ENCODE results near the gene SELPLG. TPM values are rescaled to one million over a fixed set of nuclear protein-coding genes. Genes with fewer than 3 reads are reported as not detected.

SELPLG gene
- total and polyA plus RNA-seq, 2 donors (not counting 1 experiment from before 2014, with no cell fraction given), result 6.1 to 8.0 TPM

- Histone ChIP-seq H3K27ac (ENCODE audit: low read length in 2 of 2) (peak overlapping the region; percentile 16 to 37), H3K4me3 (ENCODE audit: control extremely low read depth in 1 of 5, extremely low read depth in 1 of 5, insufficient read depth in 1 of 5, low read depth in 2 of 5, low read length in 4 of 5) (no peak overlapping the region), H3K9me3 (ENCODE audit: control extremely low read depth in 1 of 3, control insufficient read depth in 2 of 3, insufficient read depth in 1 of 3, low read length in 2 of 3) (no peaks in the 10 kb centered on the region), H3K79me2 (ENCODE audit: control insufficient read depth, insufficient read depth, low read length) (peaks cover 47% of the 10 kb centered on the region), H3K36me3 (replicated peaks in 1 of 2; ENCODE audit: control extremely low read depth in 1 of 2, control insufficient read depth in 1 of 2, extremely low read depth in 1 of 2, insufficient read depth in 2 of 2, low read length in 1 of 2) (peaks cover 0 to 2% of the 10 kb centered on the region in 2 experiments), H3K9ac (ENCODE audit: low read length) (no peak overlapping the region), H3K4me2 (replicated peaks; ENCODE audit: low read depth, low read length, poor library complexity, severe bottlenecking) (peak overlapping the region; percentile 45), H3K4me1 (ENCODE audit: control insufficient read depth in 2 of 2, insufficient read depth in 2 of 2, low read length in 2 of 2) (peaks cover 52 to 53% of the 10 kb centered on the region in 2 donors), H4K20me1 (ENCODE audit: control insufficient read depth, insufficient read depth, low read length, poor library complexity, severe bottlenecking) (no peaks in the 10 kb centered on the region), H3K27me3 (replicated peaks in 1 of 4; ENCODE audit: control extremely low read depth in 1 of 4, control insufficient read depth in 3 of 4, insufficient read depth in 4 of 4, low read length in 3 of 4) (no peaks in the 10 kb centered on the region), H2AFZ (ENCODE audit: insufficient read depth, low read depth, low read length, poor library complexity, severe bottlenecking) (no peak overlapping the region)
- intact Hi-C loops (cut with micrococcal nuclease), result no loop called here
- Mint-ChIP-seq H3K27ac (peak overlapping the region; percentile 34), H3K27me3 (no peaks in the 10 kb centered on the region), H3K9me3 (ENCODE audit: insufficient read depth) (no peaks in the 10 kb centered on the region), H3K4me3 (no peak overlapping the region), H3K4me1 (peaks cover 50% of the 10 kb centered on the region)
- WGBS (ENCODE audit: insufficient coverage), result 40% methylated on average over 2 of the region's 2 CpGs
- ChIA-PET CTCF (interaction anchor here (0.6 to 11.7 kb wide), 12 partner anchors 15 to 861 kb away, joined by 3 to 312 read pairs (median 14); partner anchors contain the start of genes ALKBH2, CORO1C, ISCU and SART3), POLR2A (interaction anchor here (0.7 kb wide), 1 partner anchor 22 kb away, joined by 4 read pairs; no protein-coding TSS in a partner anchor)
- DNase-seq (peak; percentile 42), ATAC-seq (ENCODE audit: low read depth) (no peak)
- TF ChIP-seq CTCF (IDR thresholded peaks at IDR 0.05), result no peak
- TF ChIP-seq EZH2 (IDR thresholded peaks at IDR 0.05; ENCODE audit: borderline replicate concordance, insufficient read depth, low read depth, low read length, poor library complexity, severe bottlenecking), result no peak
These were observed 33.7 kb upstream of the SELPLG start for GRCh38 chr12:108667349-108667748.

- Mint-ChIP-seq H3K4me3 (no peak overlapping the region), H3K4me1 (peaks cover 56% of the 10 kb centered on the region), H3K27me3 (no peaks in the 10 kb centered on the region), H3K9me3 (ENCODE audit: insufficient read depth) (no peaks in the 10 kb centered on the region), H3K27ac (peak overlapping the region; percentile 53)
- Histone ChIP-seq H3K9me3 (ENCODE audit: control extremely low read depth in 1 of 3, control insufficient read depth in 2 of 3, insufficient read depth in 1 of 3, low read length in 2 of 3) (no peaks in the 10 kb centered on the region), H3K36me3 (replicated peaks in 1 of 2; ENCODE audit: control extremely low read depth in 1 of 2, control insufficient read depth in 1 of 2, extremely low read depth in 1 of 2, insufficient read depth in 2 of 2, low read length in 1 of 2) (peaks cover 0 to 4% of the 10 kb centered on the region in 2 experiments), H3K27ac (ENCODE audit: low read length in 2 of 2) (no peak overlapping the region), H3K4me3 (ENCODE audit: control extremely low read depth in 1 of 5, extremely low read depth in 1 of 5, insufficient read depth in 1 of 5, low read depth in 2 of 5, low read length in 4 of 5) (no peak overlapping the region), H3K4me2 (replicated peaks; ENCODE audit: low read depth, low read length, poor library complexity, severe bottlenecking) (no peak overlapping the region), H3K4me1 (ENCODE audit: control insufficient read depth in 2 of 2, insufficient read depth in 2 of 2, low read length in 2 of 2) (peaks cover 52 to 53% of the 10 kb centered on the region in 2 donors), H3K9ac (ENCODE audit: low read length) (no peak overlapping the region), H3K27me3 (replicated peaks in 1 of 4; ENCODE audit: control extremely low read depth in 1 of 4, control insufficient read depth in 3 of 4, insufficient read depth in 4 of 4, low read length in 3 of 4) (no peaks in the 10 kb centered on the region), H4K20me1 (ENCODE audit: control insufficient read depth, insufficient read depth, low read length, poor library complexity, severe bottlenecking) (no peaks in the 10 kb centered on the region), H2AFZ (ENCODE audit: insufficient read depth, low read depth, low read length, poor library complexity, severe bottlenecking) (no peak overlapping the region), H3K79me2 (ENCODE audit: control insufficient read depth, insufficient read depth, low read length) (peaks cover 53% of the 10 kb centered on the region)
- DNase-seq, result no peak
- no peak for TF ChIP-seq CTCF (IDR thresholded peaks at IDR 0.05)
- TF ChIP-seq EZH2 (IDR thresholded peaks at IDR 0.05; ENCODE audit: borderline replicate concordance, insufficient read depth, low read depth, low read length, poor library complexity, severe bottlenecking), result no peak
- intact Hi-C loops (cut with micrococcal nuclease), result no loop called here
- ChIA-PET POLR2A (no interaction called here), CTCF (interaction anchor here (0.5 to 11.7 kb wide), 19 partner anchors 9 to 428 kb away, joined by 3 to 312 read pairs (median 4); partner anchors contain the start of genes ALKBH2, CORO1C, ISCU and SART3)
- no peak for ATAC-seq (ENCODE audit: low read depth)
- WGBS (ENCODE audit: insufficient coverage), result no CpG with 5 or more reads among the region's 3 CpGs
These were observed 32.7 kb upstream of the SELPLG start for GRCh38 chr12:108666401-108666881.
